Adrenal gland (tissue), 5 donors: ENCODE measurements around the gene ARL5C.

ENCODE experiments used
- POLR2A ChIP-seq, 2 donors: fragments of 450-650 bp; IDR thresholded peaks; one replicate each; pipeline ENCODE4 v1.6.1; 2017; ENCODE audit warnings: antibody characterized with exemption in 2 of 2, mild to moderate bottlenecking in 2 of 2, moderate library complexity in 1 of 2
- TF ChIP-seq, protein P1 (sequence below), 6 experiments: fragments of 450-650 bp in 4 of 6; fragments of 200-600 bp in 2 of 6; sonication (generic) in 1 of 6; IDR thresholded peaks; 1 replicate in 5 of 6; 2 replicates in 1 of 6; pipeline versions ENCODE4 v1.5.1 to v1.8.0; 2016 to 2021; ENCODE audit warnings: antibody characterized with exemption in 6 of 6, mild to moderate bottlenecking in 2 of 6, moderate library complexity in 1 of 6
- donor health status: DM: no; HTN: no; CAD: no.

DNA sequence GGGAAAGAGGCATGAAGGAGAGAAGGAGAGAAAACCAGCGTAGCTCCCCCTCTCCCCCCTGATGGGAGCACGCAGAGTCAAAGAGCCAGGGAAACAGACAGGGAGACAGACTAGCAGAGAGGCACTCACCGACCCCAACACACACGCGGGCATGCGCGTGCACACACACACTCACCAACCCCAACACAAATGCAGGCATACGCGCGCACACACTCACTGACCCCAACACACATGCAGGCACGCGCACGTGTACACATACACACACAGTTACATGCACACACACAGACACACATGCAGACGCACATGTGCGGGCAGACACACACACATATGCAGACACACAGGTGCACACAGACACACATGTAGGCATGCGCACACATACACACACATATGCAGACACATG lies 26.9 kb upstream of the ARL5C start:
- TF ChIP-seq, protein P1, sequence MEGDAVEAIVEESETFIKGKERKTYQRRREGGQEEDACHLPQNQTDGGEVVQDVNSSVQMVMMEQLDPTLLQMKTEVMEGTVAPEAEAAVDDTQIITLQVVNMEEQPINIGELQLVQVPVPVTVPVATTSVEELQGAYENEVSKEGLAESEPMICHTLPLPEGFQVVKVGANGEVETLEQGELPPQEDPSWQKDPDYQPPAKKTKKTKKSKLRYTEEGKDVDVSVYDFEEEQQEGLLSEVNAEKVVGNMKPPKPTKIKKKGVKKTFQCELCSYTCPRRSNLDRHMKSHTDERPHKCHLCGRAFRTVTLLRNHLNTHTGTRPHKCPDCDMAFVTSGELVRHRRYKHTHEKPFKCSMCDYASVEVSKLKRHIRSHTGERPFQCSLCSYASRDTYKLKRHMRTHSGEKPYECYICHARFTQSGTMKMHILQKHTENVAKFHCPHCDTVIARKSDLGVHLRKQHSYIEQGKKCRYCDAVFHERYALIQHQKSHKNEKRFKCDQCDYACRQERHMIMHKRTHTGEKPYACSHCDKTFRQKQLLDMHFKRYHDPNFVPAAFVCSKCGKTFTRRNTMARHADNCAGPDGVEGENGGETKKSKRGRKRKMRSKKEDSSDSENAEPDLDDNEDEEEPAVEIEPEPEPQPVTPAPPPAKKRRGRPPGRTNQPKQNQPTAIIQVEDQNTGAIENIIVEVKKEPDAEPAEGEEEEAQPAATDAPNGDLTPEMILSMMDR (IDR thresholded peaks at IDR 0.05): no peak
- TF ChIP-seq POLR2A (IDR thresholded peaks at IDR 0.05): no peak
